A673 (cell line): ENCODE results near the gene AIFM3. TPM values are rescaled to one million over a fixed set of nuclear protein-coding genes. Genes with fewer than 3 reads are reported as not detected.
"Not testable (repeated sequence)": the region's sequence is repeated elsewhere in the genome, so short reads cannot be mapped to it uniquely, and the experiment has no call there.

Source experiments
- BruUV-seq: library from RNA; stranded (reverse); fragments of 400-500 nt; replicated peaks from 2 replicates; lab custom pipeline; 2021; lab: Mats Ljungman, UMichigan
- CTCF ChIA-PET: fragments of 300-600 bp; sonication (Branson Sonifier 250); formaldehyde crosslinking; loops from one replicate; lab custom pipeline; 2022; ENCODE audit warnings: antibody characterized with exemption; lab: Charles Lee
- POLR2A ChIA-PET: fragments of 300-600 bp; sonication (Branson Sonifier 250); formaldehyde crosslinking; loops from one replicate; lab custom pipeline; 2022; ENCODE audit warnings: antibody characterized with exemption; ENCODE audit not compliant: low non-redundant PET; lab: Charles Lee
- DNase-seq: peaks from one replicate; pipeline ENCODE4 v3.0.0-alpha.2; 2015; ENCODE audit warnings: low spot score
- H3K27ac ChIP-seq: fragments of 200-600 bp; sonication (generic); 2 replicates; pipeline ENCODE4 v1.5.1; 2016; ENCODE audit warnings: mixed run types, low read depth, mild to moderate bottlenecking, mixed read lengths, antibody characterized with exemption, low read length; ENCODE audit not compliant: poor library complexity, severe bottlenecking
- H3K27me3 ChIP-seq: fragments of 200-600 bp; sonication (generic); replicated peaks from 2 replicates; pipeline ENCODE4 v1.6.1; 2017; ENCODE audit warnings: mixed run types, low read depth, mild to moderate bottlenecking, mixed read lengths, antibody characterized with exemption, low read length; ENCODE audit not compliant: insufficient read depth, poor library complexity
- H3K36me3 ChIP-seq: fragments of 200-600 bp; sonication (generic); 2 replicates; pipeline ENCODE4 v1.6.1; 2016; ENCODE audit warnings: mixed run types, mild to moderate bottlenecking, mixed read lengths, antibody characterized with exemption, low read length; ENCODE audit not compliant: insufficient read depth, poor library complexity, severe bottlenecking
- H3K4me1 ChIP-seq: fragments of 200-600 bp; sonication (generic); 2 replicates; pipeline ENCODE4 v1.6.1; 2017; ENCODE audit warnings: mixed run types, mild to moderate bottlenecking, mixed read lengths, antibody characterized with exemption, low read length; ENCODE audit not compliant: insufficient read depth, poor library complexity, severe bottlenecking
- H3K4me3 ChIP-seq: fragments of 200-600 bp; sonication (generic); 2 replicates; pipeline ENCODE4 v1.5.1; 2016; ENCODE audit warnings: low read depth, mixed run types, mild to moderate bottlenecking, mixed read lengths, low read length; ENCODE audit not compliant: poor library complexity, severe bottlenecking
- H3K9me3 ChIP-seq: fragments of 200-600 bp; sonication (generic); 2 replicates; pipeline ENCODE4 v1.6.1; 2016; ENCODE audit warnings: mixed run types, low read depth, mild to moderate bottlenecking, mixed read lengths, antibody characterized with exemption, low read length; ENCODE audit not compliant: poor library complexity, severe bottlenecking
- CTCF ChIP-seq: fragments of 300-800, 200-600 bp; sonication (generic); conservative IDR thresholded peaks from 2 replicates; pipeline ENCODE4 v1.5.1; 2017; ENCODE audit warnings: low read depth, mild to moderate bottlenecking, antibody characterized with exemption, low read length, moderate library complexity, mixed read lengths
- EZH2 ChIP-seq: fragments of 200-600 bp; sonication (generic); IDR thresholded peaks from 2 replicates; pipeline ENCODE4 v1.6.1; 2017; ENCODE audit warnings: borderline replicate concordance, low read depth, mild to moderate bottlenecking, mixed read lengths, antibody characterized with exemption, low read length; ENCODE audit not compliant: poor library complexity, severe bottlenecking
- intact Hi-C: fragments of 100-400 bp; cut with micrococcal nuclease; formaldehyde crosslinking; loops from one replicate; pipeline ENCODE4 v1.10.0; 2022; ENCODE audit not compliant: unreplicated experiment
- total RNA-seq: library from RNA; stranded (reverse); gene quantifications from 2 replicates; pipeline ENCODE4 v1.2.3, GENCODE V29; 2021

The AIFM3 gene
- total RNA-seq, 1 experiment from 2014 or later: not detected

GRCh38 chr22:21003782-21004181, 36.7 kb downstream of the AIFM3 start:
- peaks cover 17% of the 10 kb centered on the region for H3K36me3 ChIP-seq
- ChIA-PET CTCF (no interaction called here), POLR2A (no interaction called here)

GRCh38 chr22:21009208-21009607, 42.2 kb downstream of the AIFM3 start:
- H3K36me3 ChIP-seq, CTCF ChIA-PET, intact Hi-C loops, DNase-seq, H3K27ac ChIP-seq, H3K27me3 ChIP-seq, BruUV-seq, H3K4me1 ChIP-seq, H3K4me3 ChIP-seq, POLR2A ChIA-PET, H3K9me3 ChIP-seq: not testable (repeated sequence)

More at GRCh38 chr22:21003782-21004181, 36.7 kb downstream of the AIFM3 start:
- intact Hi-C loops: no loop called here
- no peak for DNase-seq
- TF ChIP-seq CTCF (no peak), EZH2 (no peak)
- no peak overlapping the region for H3K27ac ChIP-seq
- H3K4me3 ChIP-seq: no peak overlapping the region
- H3K4me1 ChIP-seq: peaks cover 18% of the 10 kb centered on the region
- H3K27me3 ChIP-seq: no peaks in the 10 kb centered on the region
- no peaks in the 10 kb centered on the region for H3K9me3 ChIP-seq
- BruUV-seq: no TSS peak

- H3K4me1 ChIP-seq: peaks cover 14% of the 10 kb centered on the region
- no peak overlapping the region for H3K4me3 ChIP-seq
- H3K27me3 ChIP-seq: no peaks in the 10 kb centered on the region
- H3K9me3 ChIP-seq: no peaks in the 10 kb centered on the region
- BruUV-seq: no TSS peak
- intact Hi-C loops: no loop called here
- ChIA-PET POLR2A (no interaction called here), CTCF (no interaction called here)
- TF ChIP-seq CTCF (no peak), EZH2 (no peak)
- no peak overlapping the region for H3K27ac ChIP-seq
- peak; percentile 34 for DNase-seq
- H3K36me3 ChIP-seq: no peaks in the 10 kb centered on the region
Measured at GRCh38 chr22:21009638-21010425, 42.8 kb downstream of the AIFM3 start.
